Karpas-422 (cell line): ENCODE measurements around the gene PRKN. TPM values are rescaled to one million over a fixed set of nuclear protein-coding genes. Genes with fewer than 3 reads are reported as not detected.

Source experiments
- DNase-seq: peaks from one replicate; pipeline ENCODE4 v3.0.0-alpha.2; 2015
- H2AFZ ChIP-seq: fragments of 200-600 bp; sonication (generic); 2 replicates; pipeline ENCODE4 v1.6.1; 2014; ENCODE audit warnings: antibody characterized with exemption, low read length, mixed read lengths
- H3K27ac ChIP-seq: fragments of 200-600 bp; sonication (generic); 2 replicates; pipeline ENCODE4 v1.5.1; 2014; ENCODE audit warnings: mild to moderate bottlenecking, low read length, moderate library complexity
- H3K27me3 ChIP-seq: fragments of 200-600 bp; sonication (generic); 2 replicates; pipeline ENCODE4 v1.6.1; 2014; ENCODE audit warnings: low read length, mixed read lengths
- H3K36me3 ChIP-seq: fragments of 200-600 bp; sonication (generic); 2 replicates; pipeline ENCODE4 v1.6.1; 2014; ENCODE audit warnings: low read length, mixed read lengths; ENCODE audit not compliant: insufficient read depth
- H3K4me1 ChIP-seq: fragments of 200-600 bp; sonication (generic); 2 replicates; pipeline ENCODE4 v1.6.1; 2014; ENCODE audit warnings: mild to moderate bottlenecking, low read length, mixed read lengths
- H3K4me2 ChIP-seq: fragments of 200-600 bp; sonication (generic); 2 replicates; pipeline ENCODE4 v1.6.1; 2014; ENCODE audit warnings: low read length, low read depth, mild to moderate bottlenecking; ENCODE audit not compliant: poor library complexity, severe bottlenecking
- H3K4me3 ChIP-seq: fragments of 200-600 bp; sonication (generic); 2 replicates; pipeline ENCODE4 v1.5.1; 2014; ENCODE audit warnings: mild to moderate bottlenecking, antibody characterized with exemption, low read length, mixed read lengths
- H3K79me2 ChIP-seq: fragments of 200-600 bp; sonication (generic); 2 replicates; pipeline ENCODE4 v1.6.1; 2014; ENCODE audit warnings: mild to moderate bottlenecking, low read length, mixed read lengths
- H3K9ac ChIP-seq: fragments of 200-600 bp; sonication (generic); 2 replicates; pipeline ENCODE4 v1.6.0; 2014; ENCODE audit warnings: low read length
- H3K9me2 ChIP-seq: fragments of 200-600 bp; sonication (generic), shearing (Covaris generic); replicated peaks from 2 replicates; pipeline ENCODE4 v1.6.0; 2014; ENCODE audit warnings: mild to moderate bottlenecking, low read length, moderate library complexity; ENCODE audit not compliant: insufficient read depth
- H3K9me3 ChIP-seq: fragments of 300-700, 200-600 bp; sonication (generic); 2 replicates; pipeline ENCODE4 v1.6.1; 2014; ENCODE audit warnings: low read length, mixed read lengths
- H4K20me1 ChIP-seq: fragments of 200-600 bp; sonication (generic); 2 replicates; pipeline ENCODE4 v1.6.1; 2014; ENCODE audit warnings: mild to moderate bottlenecking, antibody characterized with exemption, low read length, low read depth; ENCODE audit not compliant: insufficient read depth
- total RNA-seq: library from RNA; depleted of rRNA; stranded (reverse); fragments of >200 nt; shearing (Covaris generic); gene quantifications from 2 replicates; pipeline ENCODE4 v1.2.3, GENCODE V29; 2014; ENCODE audit warnings: low replicate concordance

Gene PRKN
- total RNA-seq, 1 experiment from 2014 or later = not detected

GRCh38 chr6:161954699-161955276 lies 772.8 kb downstream of the PRKN start:
- no peak overlapping the region for H3K4me3 ChIP-seq
- no peaks in the 10 kb centered on the region for H3K9me3 ChIP-seq
- no peaks in the 10 kb centered on the region for H4K20me1 ChIP-seq
- no peaks in the 10 kb centered on the region for H3K9me2 ChIP-seq
- H3K36me3 ChIP-seq = no peaks in the 10 kb centered on the region
- no peak overlapping the region for H2AFZ ChIP-seq
- no peak overlapping the region for H3K9ac ChIP-seq
- no peaks in the 10 kb centered on the region for H3K4me1 ChIP-seq
- no peaks in the 10 kb centered on the region for H3K27me3 ChIP-seq
- H3K4me2 ChIP-seq = no peak overlapping the region
- no peak for DNase-seq
- no peaks in the 10 kb centered on the region for H3K79me2 ChIP-seq
- H3K27ac ChIP-seq = no peak overlapping the region

- Histone ChIP-seq H3K9ac (no peak overlapping the region), H4K20me1 (no peaks in the 10 kb centered on the region), H3K9me2 (no peaks in the 10 kb centered on the region), H3K36me3 (no peaks in the 10 kb centered on the region), H3K4me1 (no peaks in the 10 kb centered on the region), H3K79me2 (no peaks in the 10 kb centered on the region), H3K4me2 (no peak overlapping the region), H3K4me3 (no peak overlapping the region), H3K27ac (no peak overlapping the region), H3K9me3 (no peaks in the 10 kb centered on the region), H3K27me3 (no peaks in the 10 kb centered on the region), H2AFZ (no peak overlapping the region)
- no peak for DNase-seq
These were observed 773.5 kb downstream of the PRKN start for GRCh38 chr6:161954077-161954476.

GRCh38 chr6:161951126-161951525 lies 776.4 kb downstream of the PRKN start:
- H3K4me3 ChIP-seq = no peak overlapping the region
- H4K20me1 ChIP-seq = no peaks in the 10 kb centered on the region
- no peaks in the 10 kb centered on the region for H3K9me2 ChIP-seq
- H3K4me2 ChIP-seq = no peak overlapping the region
- H3K27ac ChIP-seq = no peak overlapping the region
- no peaks in the 10 kb centered on the region for H3K79me2 ChIP-seq
- H2AFZ ChIP-seq = no peak overlapping the region
- DNase-seq = no peak
- H3K27me3 ChIP-seq = no peaks in the 10 kb centered on the region
- no peaks in the 10 kb centered on the region for H3K4me1 ChIP-seq
- no peak overlapping the region for H3K9ac ChIP-seq
- no peaks in the 10 kb centered on the region for H3K36me3 ChIP-seq
- H3K9me3 ChIP-seq = no peaks in the 10 kb centered on the region

- H3K79me2 ChIP-seq = no peaks in the 10 kb centered on the region
- no peaks in the 10 kb centered on the region for H3K9me2 ChIP-seq
- H3K4me2 ChIP-seq = no peak overlapping the region
- no peak overlapping the region for H3K27ac ChIP-seq
- no peak for DNase-seq
- no peaks in the 10 kb centered on the region for H3K9me3 ChIP-seq
- no peak overlapping the region for H3K9ac ChIP-seq
- H3K4me1 ChIP-seq = no peaks in the 10 kb centered on the region
- no peak overlapping the region for H2AFZ ChIP-seq
- no peaks in the 10 kb centered on the region for H4K20me1 ChIP-seq
- H3K27me3 ChIP-seq = no peaks in the 10 kb centered on the region
- no peak overlapping the region for H3K4me3 ChIP-seq
- no peaks in the 10 kb centered on the region for H3K36me3 ChIP-seq
These were observed 778.0 kb downstream of the PRKN start for GRCh38 chr6:161949531-161949930.

- H4K20me1 ChIP-seq = no peaks in the 10 kb centered on the region
- H3K27ac ChIP-seq = no peak overlapping the region
- H3K4me2 ChIP-seq = no peak overlapping the region
- no peaks in the 10 kb centered on the region for H3K27me3 ChIP-seq
- H3K79me2 ChIP-seq = no peaks in the 10 kb centered on the region
- no peak overlapping the region for H2AFZ ChIP-seq
- no peaks in the 10 kb centered on the region for H3K36me3 ChIP-seq
- DNase-seq = no peak
- no peak overlapping the region for H3K4me3 ChIP-seq
- H3K4me1 ChIP-seq = no peaks in the 10 kb centered on the region
- no peak overlapping the region for H3K9ac ChIP-seq
- no peaks in the 10 kb centered on the region for H3K9me2 ChIP-seq
- no peaks in the 10 kb centered on the region for H3K9me3 ChIP-seq
These were observed 779.1 kb downstream of the PRKN start for GRCh38 chr6:161948462-161948861.

DNA sequence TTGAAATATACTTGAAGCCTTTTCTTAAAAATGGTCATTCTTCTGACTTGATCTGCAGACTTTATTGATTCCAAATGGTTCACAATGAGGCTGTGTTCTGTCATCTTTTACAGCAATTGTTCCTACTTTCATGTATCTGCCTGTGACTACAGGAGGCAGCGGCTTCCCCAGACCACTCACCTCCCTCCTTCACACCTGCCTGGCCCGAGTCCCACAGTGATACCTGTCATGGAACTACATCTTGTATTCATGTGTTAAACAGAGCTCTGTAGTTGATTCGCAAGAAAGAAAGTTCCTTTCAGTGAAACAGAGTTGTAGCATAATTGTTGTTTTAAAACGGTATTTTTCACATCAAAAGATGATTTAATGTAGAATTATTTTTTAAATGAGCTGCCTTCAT lies 780.2 kb downstream of the PRKN start:
- Histone ChIP-seq H3K79me2 (no peaks in the 10 kb centered on the region), H3K27me3 (no peaks in the 10 kb centered on the region), H3K4me3 (no peak overlapping the region), H3K9ac (no peak overlapping the region), H4K20me1 (no peaks in the 10 kb centered on the region), H3K4me2 (no peak overlapping the region), H3K4me1 (no peaks in the 10 kb centered on the region), H3K9me3 (no peaks in the 10 kb centered on the region), H3K27ac (no peak overlapping the region), H2AFZ (no peak overlapping the region), H3K36me3 (no peaks in the 10 kb centered on the region), H3K9me2 (no peaks in the 10 kb centered on the region)
- no peak for DNase-seq

- Histone ChIP-seq H3K36me3 (no peaks in the 10 kb centered on the region), H3K27me3 (no peaks in the 10 kb centered on the region), H3K9ac (no peak overlapping the region), H3K4me3 (no peak overlapping the region), H3K9me3 (no peaks in the 10 kb centered on the region), H3K9me2 (no peaks in the 10 kb centered on the region), H2AFZ (no peak overlapping the region), H3K4me2 (no peak overlapping the region), H3K79me2 (no peaks in the 10 kb centered on the region), H3K4me1 (no peaks in the 10 kb centered on the region), H3K27ac (no peak overlapping the region), H4K20me1 (no peaks in the 10 kb centered on the region)
- no peak for DNase-seq
These were observed 781.1 kb downstream of the PRKN start for GRCh38 chr6:161946461-161946860.

- Histone ChIP-seq H2AFZ (no peak overlapping the region), H3K9me2 (no peaks in the 10 kb centered on the region; the same call in 1 of the 2 replicates), H4K20me1 (no peaks in the 10 kb centered on the region)
These were observed 784.0 kb downstream of the PRKN start for GRCh38 chr6:161943561-161943960.

GRCh38 chr6:161941565-161941964 lies 786.0 kb downstream of the PRKN start:
- Histone ChIP-seq H3K36me3 (no peaks in the 10 kb centered on the region), H3K27me3 (no peaks in the 10 kb centered on the region), H3K4me2 (no peak overlapping the region), H3K9ac (no peak overlapping the region), H3K9me3 (no peaks in the 10 kb centered on the region), H3K4me3 (no peak overlapping the region), H4K20me1 (no peaks in the 10 kb centered on the region), H3K9me2 (no peaks in the 10 kb centered on the region; the same call in 1 of the 2 replicates), H3K27ac (no peak overlapping the region), H2AFZ (no peak overlapping the region), H3K79me2 (no peaks in the 10 kb centered on the region), H3K4me1 (no peaks in the 10 kb centered on the region)
- DNase-seq = no peak

More at GRCh38 chr6:161943561-161943960, 784.0 kb downstream of the PRKN start:
- H3K4me1 ChIP-seq = no peaks in the 10 kb centered on the region
- DNase-seq = no peak
- H3K27ac ChIP-seq = no peak overlapping the region
- H3K9ac ChIP-seq = no peak overlapping the region
- H3K79me2 ChIP-seq = no peaks in the 10 kb centered on the region
- no peak overlapping the region for H3K4me2 ChIP-seq
- H3K36me3 ChIP-seq = no peaks in the 10 kb centered on the region
- H3K27me3 ChIP-seq = no peaks in the 10 kb centered on the region
- H3K9me3 ChIP-seq = no peaks in the 10 kb centered on the region
- H3K4me3 ChIP-seq = no peak overlapping the region
